HCT116 (cell line): ENCODE results near the gene SDF2L1. TPM values are rescaled to one million over a fixed set of nuclear protein-coding genes. Genes with fewer than 3 reads are reported as not detected.

Experiments
- ATAC-seq: fragments of 200-7000 bp; cut with Tn5 transposase; 2 replicates; pipeline ENCODE4 v1.9.1; 2020; ENCODE audit warnings: mild to moderate bottlenecking, moderate library complexity
- BruUV-seq: library from RNA; stranded (reverse); fragments of 400-500 nt; replicated peaks from 2 replicates; lab custom pipeline; 2021; lab: Mats Ljungman, UMichigan
- CTCF ChIA-PET: fragments of 300-600 bp; sonication (Branson Sonifier 250); formaldehyde crosslinking; loops from one replicate; lab custom pipeline; 2021; ENCODE audit warnings: antibody characterized with exemption; lab: Charles Lee
- POLR2A ChIA-PET: fragments of 300-600, 350-600 bp; sonication (Branson Sonifier 250); formaldehyde crosslinking; loops from one replicate; lab custom pipeline; 2021; ENCODE audit warnings: antibody characterized with exemption; lab: Charles Lee
- RAD21 ChIA-PET, 2 experiments: fragments of 300-600 bp; sonication (Branson Sonifier 250); formaldehyde crosslinking; loops; one replicate each; lab custom pipeline; 2023; ENCODE audit warnings: low total read pairs in 2 of 2; ENCODE audit not compliant: uncharacterized antibody in 2 of 2, unreplicated experiment in 2 of 2, low non-redundant PET in 1 of 2; lab: Charles Lee
- DNase-seq: peaks from one replicate; pipeline ENCODE4 v3.0.0-alpha.2; 2010; ENCODE audit warnings: low read depth, low spot score
- H2AFZ ChIP-seq: fragments of 200-600 bp; shearing (Covaris generic), sonication (generic); 2 replicates; pipeline ENCODE4 v1.6.1; 2017; ENCODE audit warnings: low read depth, mixed run types, mixed read lengths, antibody characterized with exemption, low read length; ENCODE audit not compliant: poor library complexity, severe bottlenecking
- H3K27ac ChIP-seq: 2 replicates; pipeline ENCODE4 v1.5.1; 2012; ENCODE audit warnings: low read depth, low read length
- H3K27me3 ChIP-seq: fragments of 200-600 bp; sonication (generic); 2 replicates; pipeline ENCODE4 v1.6.1; 2016; ENCODE audit warnings: mixed run types, low read length, mixed read lengths; ENCODE audit not compliant: insufficient read depth
- H3K36me3 ChIP-seq, 2 experiments: fragments of 200-500 bp in 1 of 2; fragments of 200-600 bp in 1 of 2; sonication (Bioruptor generic) in 1 of 2; sonication (generic) in 1 of 2; 2 replicates each; pipeline versions ENCODE4 v1.5.1 to v1.6.1; 2014 to 2016; ENCODE audit warnings: low read length in 2 of 2, inconsistent platforms in 1 of 2, mixed read lengths in 1 of 2, mixed run types in 1 of 2; ENCODE audit not compliant: insufficient read depth in 2 of 2, control insufficient read depth in 1 of 2
- H3K4me1 ChIP-seq, 2 experiments: fragments of 200-600 bp in 1 of 2; sonication (generic) in 1 of 2; 2 replicates each; pipeline versions ENCODE4 v1.5.1 to v1.6.1; 2012 to 2017; ENCODE audit warnings: low read length in 2 of 2, inconsistent platforms in 1 of 2, mild to moderate bottlenecking in 1 of 2, mixed read lengths in 1 of 2, mixed run types in 1 of 2, moderate library complexity in 1 of 2; ENCODE audit not compliant: insufficient read depth in 2 of 2, control insufficient read depth in 1 of 2
- H3K4me2 ChIP-seq: fragments of 200-600 bp; sonication (generic); 2 replicates; pipeline ENCODE4 v1.6.1; 2017; ENCODE audit warnings: mixed run types, low read length, mixed read lengths
- H3K4me3 ChIP-seq, 2 experiments: fragments of 200-600 bp in 1 of 2; sonication (generic) in 1 of 2; replicated peaks in 1 of 2; 2 replicates each; pipeline ENCODE4 v1.5.1; 2011 to 2016; ENCODE audit warnings: low read length in 2 of 2, control low read depth in 1 of 2, low read depth in 1 of 2, mild to moderate bottlenecking in 1 of 2, mixed read lengths in 1 of 2, mixed run types in 1 of 2
- H3K79me2 ChIP-seq: fragments of 200-600 bp; sonication (generic); 2 replicates; pipeline ENCODE4 v1.6.1; 2017; ENCODE audit warnings: mild to moderate bottlenecking, mixed run types, low read length, moderate library complexity, mixed read lengths; ENCODE audit not compliant: insufficient read depth
- H3K9ac ChIP-seq: fragments of 200-600 bp; sonication (generic); 2 replicates; pipeline ENCODE4 v1.6.1; 2016; ENCODE audit warnings: low read length, mixed read lengths
- H3K9me2 ChIP-seq: fragments of 200-600 bp; sonication (generic), shearing (Covaris generic); 2 replicates; pipeline ENCODE4 v1.6.1; 2017; ENCODE audit warnings: mixed run types, mild to moderate bottlenecking, moderate library complexity; ENCODE audit not compliant: insufficient read depth
- H3K9me3 ChIP-seq, 2 experiments: fragments of 200-500 bp in 1 of 2; fragments of 200-600 bp in 1 of 2; sonication (Bioruptor generic) in 1 of 2; sonication (generic) in 1 of 2; 2 replicates each; pipeline ENCODE4 v1.6.1; 2014 to 2017; ENCODE audit warnings: low read length in 2 of 2, mixed read lengths in 2 of 2, inconsistent platforms in 1 of 2, low read depth in 1 of 2, mild to moderate bottlenecking in 1 of 2, mixed run types in 1 of 2, moderate library complexity in 1 of 2; ENCODE audit not compliant: control insufficient read depth in 1 of 2, insufficient read depth in 1 of 2
- H4K20me1 ChIP-seq: fragments of 200-600 bp; sonication (generic), shearing (Covaris generic); 2 replicates; pipeline ENCODE4 v1.6.1; 2017; ENCODE audit warnings: mixed run types, mild to moderate bottlenecking, moderate library complexity; ENCODE audit not compliant: insufficient read depth
- CBX3 ChIP-seq: IDR thresholded peaks from 2 replicates; pipeline ENCODE4 v1.6.1; 2012; ENCODE audit warnings: low read depth
- EGR1 ChIP-seq: IDR thresholded peaks from 2 replicates; pipeline ENCODE4 v1.6.1; 2012; ENCODE audit warnings: low read depth
- EZH2phosphoT487 ChIP-seq: fragments of 200-600 bp; IDR thresholded peaks from 2 replicates; pipeline ENCODE4 v1.6.1; 2018; ENCODE audit warnings: antibody characterized with exemption, borderline replicate concordance
- FOSL1 ChIP-seq: IDR thresholded peaks from 2 replicates; pipeline ENCODE4 v1.6.1; 2012; ENCODE audit warnings: low read depth
- JUND ChIP-seq: IDR thresholded peaks from 2 replicates; pipeline ENCODE4 v1.6.1; 2012
- POLR2A ChIP-seq: IDR thresholded peaks from 2 replicates; pipeline ENCODE4 v1.7.0; 2011; ENCODE audit warnings: borderline replicate concordance; ENCODE audit not compliant: insufficient read depth, insufficient read length; ENCODE audit errors: extremely low read depth
- POLR2AphosphoS5 ChIP-seq: IDR thresholded peaks from 2 replicates; pipeline ENCODE4 v1.6.1; 2011; ENCODE audit warnings: mild to moderate bottlenecking, low read depth, low read length, moderate library complexity
- RAD21 ChIP-seq: IDR thresholded peaks from 2 replicates; pipeline ENCODE4 v1.6.1; 2012; ENCODE audit warnings: low read depth, mild to moderate bottlenecking
- TCF7L2 ChIP-seq: IDR thresholded peaks from 2 replicates; pipeline ENCODE4 v1.7.0; 2011; ENCODE audit warnings: borderline replicate concordance, inconsistent platforms; ENCODE audit not compliant: insufficient read depth, insufficient read length; ENCODE audit errors: extremely low read depth
- YY1 ChIP-seq: IDR thresholded peaks from 2 replicates; pipeline ENCODE4 v1.6.1; 2011; ENCODE audit warnings: low read length, low read depth, moderate library complexity, mild to moderate bottlenecking; ENCODE audit not compliant: insufficient replicate concordance; ENCODE audit errors: extremely low read depth
- ZFX ChIP-seq: fragments of 450-650 bp; IDR thresholded peaks from 2 replicates; pipeline ENCODE4 v1.6.1; 2017
- ZNF274 ChIP-seq: fragments of 200-500 bp; sonication (Bioruptor generic); IDR thresholded peaks from 2 replicates; pipeline ENCODE4 v1.6.1; 2014; ENCODE audit warnings: mild to moderate bottlenecking, low read depth, low read length, inconsistent platforms
- intact Hi-C: fragments of 100-400 bp; cut with micrococcal nuclease; formaldehyde crosslinking; loops from 2 replicates; pipeline ENCODE4 v1.10.0; 2022
- total RNA-seq: library from RNA; stranded (reverse); gene quantifications from one replicate; pipeline ENCODE4 v1.2.1, GENCODE V29; 2021; ENCODE audit not compliant: unreplicated experiment
- TF ChIP-seq, protein P1 (sequence below): IDR thresholded peaks from 2 replicates; pipeline ENCODE4 v1.6.1; 2011; ENCODE audit warnings: mild to moderate bottlenecking, low read length, moderate library complexity; ENCODE audit not compliant: insufficient replicate concordance; ENCODE audit errors: extremely low read depth

SDF2L1 gene
- total RNA-seq, 1 experiment from 2014 or later = 86.2 TPM

DNA sequence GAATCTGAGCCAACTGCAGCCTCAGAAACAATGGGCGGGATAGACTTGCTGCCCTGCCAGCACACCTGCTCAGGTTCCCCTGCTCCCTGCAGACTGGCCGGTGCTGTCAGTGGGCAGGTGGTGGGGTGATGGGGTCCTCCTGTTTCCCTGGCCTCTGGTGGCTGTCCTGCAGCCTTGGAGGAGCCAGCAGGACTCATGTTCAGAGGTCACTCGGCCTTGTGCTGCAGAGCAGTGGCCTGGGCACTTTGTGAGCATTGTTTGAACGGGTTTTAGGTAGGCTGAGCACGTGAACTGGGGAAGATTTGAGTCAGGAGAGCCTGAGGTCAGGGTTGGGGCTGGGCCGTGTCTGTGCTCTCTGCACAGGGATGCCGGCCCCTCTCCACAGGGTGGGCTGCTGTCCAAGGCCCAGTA is 41.3 kb downstream of the SDF2L1 start:
- DNase-seq (no peak), ATAC-seq (no peak)
- Histone ChIP-seq H4K20me1 (no peaks in the 10 kb centered on the region), H3K27me3 (no peaks in the 10 kb centered on the region), H3K4me3 (no peak overlapping the region), H3K36me3 (peaks cover 7 to 9% of the 10 kb centered on the region in 2 experiments; a peak in 3 of 4 replicates), H3K4me2 (no peak overlapping the region), H3K9me3 (no peaks in the 10 kb centered on the region), H3K79me2 (no peaks in the 10 kb centered on the region), H2AFZ (no peak overlapping the region), H3K27ac (no peak overlapping the region), H3K4me1 (peaks cover 0 to 6% of the 10 kb centered on the region in 2 experiments; a peak in 1 of 4 replicates), H3K9me2 (no peaks in the 10 kb centered on the region), H3K9ac (no peak overlapping the region)
- no TSS peak for BruUV-seq
- TF ChIP-seq TCF7L2 = no peak
- TF ChIP-seq JUND = no peak
- TF ChIP-seq CBX3 = no peak
- no peak for TF ChIP-seq FOSL1
- no peak for TF ChIP-seq POLR2AphosphoS5
- TF ChIP-seq EZH2phosphoT487 = no peak
- no peak for TF ChIP-seq EGR1
- TF ChIP-seq POLR2A = no peak
- TF ChIP-seq ZNF274 = no peak
- no peak for TF ChIP-seq ZFX
- no peak for TF ChIP-seq RAD21
- TF ChIP-seq, protein P1, sequence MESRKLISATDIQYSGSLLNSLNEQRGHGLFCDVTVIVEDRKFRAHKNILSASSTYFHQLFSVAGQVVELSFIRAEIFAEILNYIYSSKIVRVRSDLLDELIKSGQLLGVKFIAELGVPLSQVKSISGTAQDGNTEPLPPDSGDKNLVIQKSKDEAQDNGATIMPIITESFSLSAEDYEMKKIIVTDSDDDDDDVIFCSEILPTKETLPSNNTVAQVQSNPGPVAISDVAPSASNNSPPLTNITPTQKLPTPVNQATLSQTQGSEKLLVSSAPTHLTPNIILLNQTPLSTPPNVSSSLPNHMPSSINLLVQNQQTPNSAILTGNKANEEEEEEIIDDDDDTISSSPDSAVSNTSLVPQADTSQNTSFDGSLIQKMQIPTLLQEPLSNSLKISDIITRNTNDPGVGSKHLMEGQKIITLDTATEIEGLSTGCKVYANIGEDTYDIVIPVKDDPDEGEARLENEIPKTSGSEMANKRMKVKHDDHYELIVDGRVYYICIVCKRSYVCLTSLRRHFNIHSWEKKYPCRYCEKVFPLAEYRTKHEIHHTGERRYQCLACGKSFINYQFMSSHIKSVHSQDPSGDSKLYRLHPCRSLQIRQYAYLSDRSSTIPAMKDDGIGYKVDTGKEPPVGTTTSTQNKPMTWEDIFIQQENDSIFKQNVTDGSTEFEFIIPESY = no peak
- TF ChIP-seq YY1 = no peak
- CTCF ChIA-PET = no interaction called here
- RAD21 ChIA-PET = no interaction called here
- POLR2A ChIA-PET = no interaction called here
- intact Hi-C loops = no loop called here
